ENCODE measurements around the gene CA12. TPM values are rescaled to one million over a fixed set of nuclear protein-coding genes. Genes with fewer than 3 reads are reported as not detected.

The CA12 gene
- total and polyA plus RNA-seq, 4 donors, result 0.07 to 5.1 (median 1.5) TPM

DNA sequence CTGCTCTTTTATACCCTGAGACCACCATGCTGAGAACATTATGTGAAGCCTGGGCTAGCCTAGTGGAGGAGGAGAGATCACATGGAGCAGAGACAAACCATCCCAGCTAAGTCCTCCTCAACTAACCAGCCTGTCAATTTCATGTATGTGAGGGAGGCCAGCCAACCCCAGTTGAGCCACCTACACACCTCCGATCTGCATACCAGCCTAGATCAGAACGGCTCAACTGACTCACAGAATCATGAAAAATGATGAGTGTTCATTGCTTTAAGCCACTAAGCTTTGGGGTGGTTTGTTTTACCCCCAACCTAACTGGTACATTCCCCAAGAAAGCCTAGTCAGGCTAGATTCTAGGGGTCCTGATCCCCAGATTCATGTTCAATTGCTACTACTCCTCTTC, 19.4 kb upstream of the CA12 start:
- no peak overlapping the region for H3K27ac ChIP-seq (ENCODE audit: low read depth in 1 of 2, low read length in 2 of 2)
- H3K9ac ChIP-seq (ENCODE audit: low read depth in 1 of 2, low read length in 2 of 2), result no peak overlapping the region
- no peaks in the 10 kb centered on the region for H3K9me3 ChIP-seq (ENCODE audit: control insufficient read depth in 4 of 4, low read length in 3 of 4)
- 95% methylated on average over 2 of the region's 2 CpGs for WGBS
- peaks cover 0 to 6% (median 2%) of the 10 kb centered on the region in 4 donors for H3K4me1 ChIP-seq (ENCODE audit: control insufficient read depth in 4 of 4, insufficient read depth in 4 of 4, low read length in 3 of 4)
- no peaks in the 10 kb centered on the region for H3K36me3 ChIP-seq (ENCODE audit: control insufficient read depth in 4 of 4, insufficient read depth in 3 of 4, low read depth in 1 of 4, low read length in 3 of 4)
- TF ChIP-seq GABPA (IDR thresholded peaks at IDR 0.05 in 1 of 2, conservative IDR thresholded peaks at IDR 0.05 in 1 of 2) (no peak), NR2F2 (IDR thresholded peaks at IDR 0.05) (no peak), HNF4G (IDR thresholded peaks at IDR 0.05) (no peak), EGR1 (IDR thresholded peaks at IDR 0.05; ENCODE audit: low read depth in 2 of 2) (no peak)
- TF ChIP-seq, protein P1, sequence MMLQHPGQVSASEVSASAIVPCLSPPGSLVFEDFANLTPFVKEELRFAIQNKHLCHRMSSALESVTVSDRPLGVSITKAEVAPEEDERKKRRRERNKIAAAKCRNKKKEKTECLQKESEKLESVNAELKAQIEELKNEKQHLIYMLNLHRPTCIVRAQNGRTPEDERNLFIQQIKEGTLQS (IDR thresholded peaks at IDR 0.05), result no peak
- DNase-seq (ENCODE audit: low spot score), result no peak
- no peak overlapping the region for H3K4me3 ChIP-seq (ENCODE audit: low read depth in 1 of 3, low read length in 3 of 3)
- H3K27me3 ChIP-seq (ENCODE audit: control insufficient read depth in 4 of 4, insufficient read depth in 4 of 4, low read length in 3 of 4), result no peaks in the 10 kb centered on the region

DNA sequence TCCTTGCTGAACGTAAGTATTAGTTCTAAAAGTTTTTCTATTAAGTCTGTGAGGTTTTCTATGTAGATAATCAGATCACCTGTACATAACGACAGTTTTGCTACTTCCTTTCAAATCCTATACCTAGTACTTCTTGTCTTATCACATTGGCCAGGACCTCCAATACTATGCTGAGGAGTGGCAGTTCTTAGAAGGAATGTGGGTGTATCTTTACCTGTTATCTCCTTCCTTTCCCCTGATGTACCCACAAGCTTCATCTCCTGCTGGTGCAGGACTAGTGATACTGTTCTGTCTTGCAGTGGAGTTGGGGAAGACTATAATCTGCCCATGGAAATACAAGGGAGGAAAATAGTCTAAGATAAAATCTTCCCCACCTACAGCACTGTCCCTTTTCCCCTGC, 16.8 kb upstream of the CA12 start:
- TF ChIP-seq HNF4A (conservative IDR thresholded peaks at IDR 0.05), result no peak
- TF ChIP-seq FOXA2 (IDR thresholded peaks at IDR 0.05), result no peak
- TF ChIP-seq, protein P2, sequence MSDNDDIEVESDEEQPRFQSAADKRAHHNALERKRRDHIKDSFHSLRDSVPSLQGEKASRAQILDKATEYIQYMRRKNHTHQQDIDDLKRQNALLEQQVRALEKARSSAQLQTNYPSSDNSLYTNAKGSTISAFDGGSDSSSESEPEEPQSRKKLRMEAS (IDR thresholded peaks at IDR 0.05), result no peak
- TF ChIP-seq, protein P3, sequence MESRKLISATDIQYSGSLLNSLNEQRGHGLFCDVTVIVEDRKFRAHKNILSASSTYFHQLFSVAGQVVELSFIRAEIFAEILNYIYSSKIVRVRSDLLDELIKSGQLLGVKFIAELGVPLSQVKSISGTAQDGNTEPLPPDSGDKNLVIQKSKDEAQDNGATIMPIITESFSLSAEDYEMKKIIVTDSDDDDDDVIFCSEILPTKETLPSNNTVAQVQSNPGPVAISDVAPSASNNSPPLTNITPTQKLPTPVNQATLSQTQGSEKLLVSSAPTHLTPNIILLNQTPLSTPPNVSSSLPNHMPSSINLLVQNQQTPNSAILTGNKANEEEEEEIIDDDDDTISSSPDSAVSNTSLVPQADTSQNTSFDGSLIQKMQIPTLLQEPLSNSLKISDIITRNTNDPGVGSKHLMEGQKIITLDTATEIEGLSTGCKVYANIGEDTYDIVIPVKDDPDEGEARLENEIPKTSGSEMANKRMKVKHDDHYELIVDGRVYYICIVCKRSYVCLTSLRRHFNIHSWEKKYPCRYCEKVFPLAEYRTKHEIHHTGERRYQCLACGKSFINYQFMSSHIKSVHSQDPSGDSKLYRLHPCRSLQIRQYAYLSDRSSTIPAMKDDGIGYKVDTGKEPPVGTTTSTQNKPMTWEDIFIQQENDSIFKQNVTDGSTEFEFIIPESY (IDR thresholded peaks at IDR 0.05), result no peak
- TF ChIP-seq, protein P1 (IDR thresholded peaks at IDR 0.05), result no peak
- H3K9ac ChIP-seq (ENCODE audit: low read depth in 1 of 2, low read length in 2 of 2), result no peak overlapping the region
- H3K36me3 ChIP-seq (ENCODE audit: control insufficient read depth in 4 of 4, insufficient read depth in 3 of 4, low read depth in 1 of 4, low read length in 3 of 4), result no peaks in the 10 kb centered on the region
- no peak for DNase-seq (ENCODE audit: low spot score)
- no peaks in the 10 kb centered on the region for H3K9me3 ChIP-seq (ENCODE audit: control insufficient read depth in 4 of 4, low read length in 3 of 4)
- no peaks in the 10 kb centered on the region for H3K27me3 ChIP-seq (ENCODE audit: control insufficient read depth in 4 of 4, insufficient read depth in 4 of 4, low read length in 3 of 4)
- no peaks in the 10 kb centered on the region for H3K4me1 ChIP-seq (ENCODE audit: control insufficient read depth in 4 of 4, insufficient read depth in 4 of 4, low read length in 3 of 4)
- 82% methylated on average over 2 of the region's 2 CpGs for WGBS
- no peak overlapping the region for H3K4me3 ChIP-seq (ENCODE audit: low read depth in 1 of 3, low read length in 3 of 3)
- no peak overlapping the region for H3K27ac ChIP-seq (ENCODE audit: low read depth in 1 of 2, low read length in 2 of 2)

DNA sequence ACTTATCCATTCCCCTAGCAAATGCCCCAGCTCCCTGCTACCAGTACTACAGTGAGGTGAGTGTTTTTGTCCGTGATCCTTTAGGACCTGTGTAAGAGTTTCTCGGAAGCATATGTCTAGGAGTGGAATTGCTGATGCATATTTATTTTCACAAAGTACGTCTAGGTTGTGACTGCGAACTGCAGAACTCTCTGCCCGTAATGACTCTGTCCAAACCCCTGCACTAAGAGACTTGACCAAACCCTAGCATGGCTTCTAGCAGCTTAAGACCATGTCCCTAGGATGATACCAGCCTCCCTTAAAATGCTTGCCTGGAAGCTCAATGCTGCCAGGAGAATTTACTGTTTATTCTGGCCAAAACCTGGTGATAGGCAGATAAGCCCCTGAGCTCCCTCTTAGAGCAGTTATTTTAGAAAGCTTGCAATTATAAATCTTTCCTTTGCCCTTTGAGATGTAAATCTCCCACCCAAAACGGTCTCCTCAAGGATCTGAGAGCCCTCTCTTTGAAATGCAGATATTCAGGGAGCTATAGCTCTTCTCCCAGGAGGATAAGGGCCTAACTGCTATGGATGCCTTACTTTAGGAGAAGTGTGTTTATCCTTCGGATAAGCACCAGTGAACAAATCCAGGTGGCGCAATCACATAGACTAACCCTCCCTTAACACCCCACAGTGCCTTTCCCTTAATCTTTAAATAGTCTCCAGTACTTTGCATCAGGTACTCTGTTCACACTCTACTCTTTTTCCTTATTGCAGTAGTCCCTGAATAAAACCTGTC, 14.7 kb upstream of the CA12 start:
- Histone ChIP-seq H3K4me3 (ENCODE audit: low read depth in 1 of 3, low read length in 3 of 3) (no peak overlapping the region), H3K9me3 (ENCODE audit: control insufficient read depth in 4 of 4, low read length in 3 of 4) (no peaks in the 10 kb centered on the region), H3K9ac (ENCODE audit: low read depth in 1 of 2, low read length in 2 of 2) (no peak overlapping the region), H3K27ac (ENCODE audit: low read depth in 1 of 2, low read length in 2 of 2) (no peak overlapping the region), H3K4me1 (ENCODE audit: control insufficient read depth in 4 of 4, insufficient read depth in 4 of 4, low read length in 3 of 4) (no peaks in the 10 kb centered on the region), H3K27me3 (ENCODE audit: control insufficient read depth in 4 of 4, insufficient read depth in 4 of 4, low read length in 3 of 4) (no peaks in the 10 kb centered on the region), H3K36me3 (ENCODE audit: control insufficient read depth in 4 of 4, insufficient read depth in 3 of 4, low read depth in 1 of 4, low read length in 3 of 4) (no peaks in the 10 kb centered on the region)
- 85% methylated on average over 8 of the region's 8 CpGs for WGBS
- no peak for DNase-seq (ENCODE audit: low spot score)
- no peak for TF ChIP-seq HNF4A (conservative IDR thresholded peaks at IDR 0.05)
- TF ChIP-seq, protein P3 (IDR thresholded peaks at IDR 0.05), result no peak
- no peak for TF ChIP-seq YY1 (IDR thresholded peaks at IDR 0.05)
- no peak for TF ChIP-seq NR2F2 (IDR thresholded peaks at IDR 0.05)
- TF ChIP-seq HNF4G (IDR thresholded peaks at IDR 0.05), result no peak
- TF ChIP-seq, protein P4, sequence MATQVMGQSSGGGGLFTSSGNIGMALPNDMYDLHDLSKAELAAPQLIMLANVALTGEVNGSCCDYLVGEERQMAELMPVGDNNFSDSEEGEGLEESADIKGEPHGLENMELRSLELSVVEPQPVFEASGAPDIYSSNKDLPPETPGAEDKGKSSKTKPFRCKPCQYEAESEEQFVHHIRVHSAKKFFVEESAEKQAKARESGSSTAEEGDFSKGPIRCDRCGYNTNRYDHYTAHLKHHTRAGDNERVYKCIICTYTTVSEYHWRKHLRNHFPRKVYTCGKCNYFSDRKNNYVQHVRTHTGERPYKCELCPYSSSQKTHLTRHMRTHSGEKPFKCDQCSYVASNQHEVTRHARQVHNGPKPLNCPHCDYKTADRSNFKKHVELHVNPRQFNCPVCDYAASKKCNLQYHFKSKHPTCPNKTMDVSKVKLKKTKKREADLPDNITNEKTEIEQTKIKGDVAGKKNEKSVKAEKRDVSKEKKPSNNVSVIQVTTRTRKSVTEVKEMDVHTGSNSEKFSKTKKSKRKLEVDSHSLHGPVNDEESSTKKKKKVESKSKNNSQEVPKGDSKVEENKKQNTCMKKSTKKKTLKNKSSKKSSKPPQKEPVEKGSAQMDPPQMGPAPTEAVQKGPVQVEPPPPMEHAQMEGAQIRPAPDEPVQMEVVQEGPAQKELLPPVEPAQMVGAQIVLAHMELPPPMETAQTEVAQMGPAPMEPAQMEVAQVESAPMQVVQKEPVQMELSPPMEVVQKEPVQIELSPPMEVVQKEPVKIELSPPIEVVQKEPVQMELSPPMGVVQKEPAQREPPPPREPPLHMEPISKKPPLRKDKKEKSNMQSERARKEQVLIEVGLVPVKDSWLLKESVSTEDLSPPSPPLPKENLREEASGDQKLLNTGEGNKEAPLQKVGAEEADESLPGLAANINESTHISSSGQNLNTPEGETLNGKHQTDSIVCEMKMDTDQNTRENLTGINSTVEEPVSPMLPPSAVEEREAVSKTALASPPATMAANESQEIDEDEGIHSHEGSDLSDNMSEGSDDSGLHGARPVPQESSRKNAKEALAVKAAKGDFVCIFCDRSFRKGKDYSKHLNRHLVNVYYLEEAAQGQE (IDR thresholded peaks at IDR 0.05), result no peak
- TF ChIP-seq, protein P1 (IDR thresholded peaks at IDR 0.05), result no peak
- no peak for TF ChIP-seq JUND (IDR thresholded peaks at IDR 0.05)
- TF ChIP-seq RXRA (IDR thresholded peaks at IDR 0.05), result no peak
- TF ChIP-seq SP1 (IDR thresholded peaks at IDR 0.05), result no peak
- TF ChIP-seq, protein P5, sequence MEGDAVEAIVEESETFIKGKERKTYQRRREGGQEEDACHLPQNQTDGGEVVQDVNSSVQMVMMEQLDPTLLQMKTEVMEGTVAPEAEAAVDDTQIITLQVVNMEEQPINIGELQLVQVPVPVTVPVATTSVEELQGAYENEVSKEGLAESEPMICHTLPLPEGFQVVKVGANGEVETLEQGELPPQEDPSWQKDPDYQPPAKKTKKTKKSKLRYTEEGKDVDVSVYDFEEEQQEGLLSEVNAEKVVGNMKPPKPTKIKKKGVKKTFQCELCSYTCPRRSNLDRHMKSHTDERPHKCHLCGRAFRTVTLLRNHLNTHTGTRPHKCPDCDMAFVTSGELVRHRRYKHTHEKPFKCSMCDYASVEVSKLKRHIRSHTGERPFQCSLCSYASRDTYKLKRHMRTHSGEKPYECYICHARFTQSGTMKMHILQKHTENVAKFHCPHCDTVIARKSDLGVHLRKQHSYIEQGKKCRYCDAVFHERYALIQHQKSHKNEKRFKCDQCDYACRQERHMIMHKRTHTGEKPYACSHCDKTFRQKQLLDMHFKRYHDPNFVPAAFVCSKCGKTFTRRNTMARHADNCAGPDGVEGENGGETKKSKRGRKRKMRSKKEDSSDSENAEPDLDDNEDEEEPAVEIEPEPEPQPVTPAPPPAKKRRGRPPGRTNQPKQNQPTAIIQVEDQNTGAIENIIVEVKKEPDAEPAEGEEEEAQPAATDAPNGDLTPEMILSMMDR (IDR thresholded peaks at IDR 0.05; ENCODE audit: low read depth, low read length, missing input control), result no peak
- TF ChIP-seq GABPA (IDR thresholded peaks at IDR 0.05 in 1 of 2, conservative IDR thresholded peaks at IDR 0.05 in 1 of 2), result no peak
